HG03354 (cell line): ENCODE measurements around the gene NTM.
"Not testable (repeated sequence)": the region's sequence is repeated elsewhere in the genome, so short reads cannot be mapped to it uniquely, and the experiment has no call there.

Source experiments
- ATAC-seq: cut with Tn5 transposase; IDR thresholded peaks from one replicate; pipeline ENCODE4 v1.9.1; 2021; ENCODE audit warnings: mild to moderate bottlenecking; ENCODE audit not compliant: unreplicated experiment, poor library complexity, severe bottlenecking

NTM gene

DNA sequence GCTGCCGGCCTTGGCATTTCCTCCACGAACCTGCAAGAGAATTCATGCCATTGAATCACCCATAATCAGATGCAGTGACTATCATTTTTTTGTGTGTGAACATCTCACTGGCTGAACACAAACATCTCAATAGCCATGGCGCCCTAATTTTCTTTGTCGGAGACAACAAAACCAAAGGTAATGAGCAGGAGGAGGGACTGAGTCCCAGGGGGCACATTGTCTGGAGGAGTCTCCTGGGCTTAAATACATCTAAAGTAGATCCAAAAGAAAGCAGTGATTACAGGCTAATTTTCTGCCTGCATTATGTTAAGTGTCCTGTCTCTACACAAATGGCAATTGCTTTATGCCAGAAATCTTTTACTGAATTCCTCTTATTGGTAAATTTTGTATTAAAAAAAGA is 113.5 kb downstream of the NTM start:
- no peak for ATAC-seq

DNA sequence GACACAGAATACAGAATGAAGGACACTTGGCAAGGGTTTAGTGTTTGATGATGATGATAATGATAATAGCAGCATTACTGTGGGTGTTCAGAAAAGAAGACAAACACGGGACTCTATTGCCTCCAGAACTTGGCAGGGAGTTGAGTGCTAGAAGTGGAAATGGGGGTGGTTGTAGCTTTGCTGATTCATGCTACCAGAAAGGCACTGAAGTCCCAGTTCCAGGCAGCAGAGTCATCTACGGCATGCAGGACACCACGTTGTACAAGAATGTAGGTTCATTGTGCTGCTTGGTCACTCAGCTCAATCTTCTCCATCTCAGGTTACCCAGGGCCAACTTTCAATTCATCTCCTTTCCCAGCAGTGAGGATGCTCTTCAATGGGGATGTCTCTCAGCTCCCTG is 115.7 kb downstream of the NTM start:
- no peak for ATAC-seq

DNA sequence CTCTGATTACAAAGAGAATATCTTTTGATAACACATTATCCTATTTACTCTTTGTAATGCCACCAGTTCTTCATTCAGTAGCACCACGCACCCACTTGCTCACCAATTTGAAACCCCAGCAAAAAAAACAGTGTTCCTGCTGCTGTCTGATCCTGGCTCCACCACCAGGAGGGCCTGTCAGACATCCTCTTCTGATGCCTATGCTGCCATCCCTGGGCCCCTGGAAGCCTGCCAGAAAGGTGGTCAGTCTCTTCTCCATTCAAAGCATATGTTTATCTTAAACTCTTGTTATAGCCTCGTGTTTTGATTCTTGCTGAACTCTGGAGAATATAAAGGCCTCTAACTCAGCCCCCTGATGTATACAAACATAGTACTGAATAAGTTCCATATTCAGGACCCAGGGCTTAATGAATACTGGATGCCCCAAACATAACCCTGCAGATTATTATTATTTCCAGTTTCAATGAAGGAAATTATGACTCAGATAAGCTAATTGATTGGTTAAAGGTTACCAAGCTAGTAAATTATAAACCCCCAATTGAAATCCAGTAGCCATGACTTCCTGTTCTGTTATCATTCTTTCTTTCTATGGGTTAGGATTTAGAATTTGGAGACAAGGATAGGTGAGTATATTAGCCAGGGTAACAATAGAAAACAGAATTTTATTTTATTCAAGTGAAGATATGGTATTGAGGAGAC is 116.7 kb downstream of the NTM start:
- no peak for ATAC-seq

GRCh38 chr11:131488238-131488637 is 117.8 kb downstream of the NTM start:
- no peak for ATAC-seq

- no peak for ATAC-seq
Observed at GRCh38 chr11:131491503-131491902, 121.1 kb downstream of the NTM start.

DNA sequence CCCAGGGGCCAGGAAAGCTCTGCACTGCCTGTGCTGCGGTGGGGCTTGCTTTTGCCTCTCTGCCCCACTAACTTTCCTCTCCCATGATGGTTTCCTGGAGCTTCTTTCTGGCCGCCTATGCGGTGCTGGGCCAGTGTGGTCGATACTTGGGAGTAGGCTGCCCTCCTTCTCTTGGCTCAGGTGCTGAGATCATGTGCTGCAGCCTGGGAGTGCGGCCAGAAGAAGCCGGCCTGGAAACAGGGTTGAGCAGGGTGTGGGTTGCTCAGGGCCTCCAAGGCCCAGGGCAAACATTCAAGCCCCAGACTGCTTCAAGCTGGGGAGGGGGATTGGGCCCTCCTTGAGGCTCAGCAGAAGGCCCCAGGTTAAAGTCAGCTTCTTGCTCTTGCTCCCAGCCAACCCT is 125.0 kb downstream of the NTM start:
- no peak for ATAC-seq

- not testable (repeated sequence) for ATAC-seq
Observed at GRCh38 chr11:131497686-131498085, 127.3 kb downstream of the NTM start.

DNA sequence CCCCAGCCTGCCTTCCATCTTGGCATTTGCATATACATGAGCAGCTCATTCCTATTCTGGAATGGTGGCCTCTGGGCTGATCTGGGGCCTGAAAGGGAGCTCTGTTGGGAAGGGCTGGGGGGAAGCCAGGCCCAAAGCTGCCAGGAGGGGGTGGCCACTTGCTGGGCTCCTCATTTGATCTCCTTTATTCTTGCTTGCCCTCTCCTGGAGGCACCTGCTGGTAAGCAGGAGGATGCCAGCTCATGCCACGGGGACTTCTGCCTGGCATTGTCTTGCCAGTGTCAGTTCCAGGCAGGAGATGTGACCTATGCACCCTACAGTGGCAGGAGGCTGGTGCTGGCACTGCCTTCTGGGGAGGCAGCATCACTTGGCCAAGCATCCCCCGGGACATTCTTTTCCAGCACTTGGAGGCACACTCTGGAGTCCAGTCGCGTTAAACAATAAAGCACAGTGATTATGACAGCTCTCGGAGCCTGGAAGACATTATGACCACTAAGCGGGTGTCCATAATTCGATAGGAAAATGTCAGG is 128.3 kb downstream of the NTM start:
- ATAC-seq, result no peak

- no peak for ATAC-seq
Observed at GRCh38 chr11:131499199-131499598, 128.8 kb downstream of the NTM start.

DNA sequence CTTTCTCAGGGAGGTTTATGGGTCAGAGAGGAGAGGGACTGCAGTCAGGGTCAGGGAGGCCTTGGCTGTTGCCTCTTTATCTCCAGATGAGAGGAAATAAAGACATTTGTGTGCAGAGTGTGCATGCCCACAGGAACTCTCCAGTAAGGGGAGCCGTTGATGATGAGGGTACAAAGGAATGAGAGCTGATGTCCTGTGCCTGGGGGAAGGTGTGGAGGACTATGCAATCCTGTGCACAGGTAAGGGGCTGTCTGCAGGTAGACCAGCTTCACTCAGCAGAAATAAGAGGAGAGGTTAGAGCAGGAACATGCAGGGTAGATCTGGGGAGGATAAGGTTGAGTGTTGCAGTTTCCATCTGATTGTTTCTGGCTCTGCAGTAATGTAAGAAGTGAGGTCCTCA is 132.6 kb downstream of the NTM start:
- no peak for ATAC-seq

DNA sequence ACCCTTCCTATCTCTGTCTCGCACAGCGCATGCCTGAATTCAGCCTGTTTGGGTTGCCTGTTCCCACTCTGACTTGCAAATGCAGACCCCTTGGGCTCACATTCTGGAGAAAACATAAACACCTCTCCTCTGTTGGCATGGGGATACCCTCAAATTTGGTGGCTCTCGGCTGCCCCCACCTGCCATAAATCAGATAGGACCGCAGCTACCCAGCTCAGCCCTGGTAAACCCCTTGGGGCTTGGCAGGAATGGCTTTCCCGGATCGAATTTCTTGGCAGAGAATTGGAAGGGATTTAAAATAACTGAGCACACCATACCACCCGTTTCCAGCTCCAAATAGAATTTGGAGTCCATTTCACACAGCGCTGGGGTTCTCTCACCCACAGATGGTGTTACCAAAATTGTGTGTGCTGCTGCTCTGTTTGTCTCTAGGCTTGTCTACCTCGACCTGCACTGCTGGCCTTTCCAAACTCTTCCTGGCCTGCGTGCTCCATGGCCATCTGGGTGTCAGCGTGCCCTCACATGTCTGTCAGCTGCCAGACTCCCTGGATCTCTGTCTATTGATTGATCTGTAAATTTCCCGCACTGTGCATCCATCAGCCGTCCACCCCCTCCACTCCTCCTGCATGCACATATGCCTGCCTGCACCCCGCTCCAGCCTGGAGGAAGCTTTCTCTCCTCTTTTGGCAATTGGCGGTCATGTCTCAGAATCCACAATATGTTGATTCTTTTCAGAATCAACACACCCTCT is 134.0 kb downstream of the NTM start:
- no peak for ATAC-seq

DNA sequence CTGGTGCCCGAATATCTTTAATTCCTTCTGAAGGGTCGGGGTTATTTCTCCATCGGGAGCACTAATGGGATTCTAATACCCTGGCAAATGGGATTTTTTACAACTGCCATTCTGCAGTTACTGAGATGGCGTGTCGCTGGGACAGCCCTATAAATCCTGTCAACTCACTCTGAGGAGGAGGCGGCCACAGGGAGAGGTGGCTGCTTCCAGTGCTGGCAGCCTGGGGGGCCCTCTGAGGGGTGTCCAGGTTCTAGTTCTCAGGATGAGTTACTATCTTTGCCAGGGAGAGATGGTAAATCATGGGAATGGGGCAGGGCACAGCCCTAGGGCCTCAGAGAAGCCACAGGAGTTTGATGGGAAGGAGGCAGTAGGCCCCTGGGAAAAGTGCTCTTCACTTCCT is 135.9 kb downstream of the NTM start:
- no peak for ATAC-seq

DNA sequence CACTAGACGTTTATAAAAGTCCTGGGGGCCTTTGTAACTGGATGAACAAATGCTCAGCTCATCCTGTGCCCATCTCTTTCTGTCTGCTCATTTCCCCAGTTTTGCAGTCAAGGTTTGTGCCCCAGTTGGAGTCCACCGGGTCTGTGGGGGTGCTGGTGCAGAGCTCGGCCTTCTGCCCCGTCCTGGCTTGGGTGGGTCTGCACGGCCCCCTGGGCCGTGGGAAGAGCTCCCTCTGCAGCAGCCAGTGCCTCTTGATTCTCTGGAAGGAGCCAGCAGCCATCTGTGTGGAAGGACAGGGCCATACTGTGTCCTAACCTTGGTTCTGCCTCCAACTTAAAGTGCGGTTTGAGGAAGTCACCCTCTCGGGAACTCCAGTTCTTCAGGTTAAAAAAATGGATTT is 140.2 kb downstream of the NTM start:
- ATAC-seq, result no peak

GRCh38 chr11:131511794-131512193 is 141.4 kb downstream of the NTM start:
- ATAC-seq, result no peak

GRCh38 chr11:131512228-131512627 is 141.8 kb downstream of the NTM start:
- no peak for ATAC-seq

DNA sequence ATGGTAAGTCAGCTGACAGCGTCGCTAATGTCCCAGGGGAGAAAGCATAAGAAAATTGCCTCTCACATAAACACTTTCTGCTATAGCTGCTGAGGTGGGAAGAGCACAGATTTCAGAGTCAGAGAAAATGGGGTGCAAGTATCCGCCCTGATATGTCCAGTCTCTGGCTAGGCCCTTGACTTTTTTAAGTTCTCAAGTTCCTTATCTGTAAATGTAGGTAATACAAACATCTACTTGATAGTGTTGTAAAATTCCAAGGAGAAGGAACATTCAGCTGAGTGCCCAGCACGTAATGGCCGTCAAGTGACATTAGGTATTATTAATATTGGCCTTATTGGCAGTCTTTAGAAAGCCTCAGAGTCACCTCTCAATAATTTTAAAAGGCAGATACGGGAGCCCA is 143.6 kb downstream of the NTM start:
- ATAC-seq, result no peak

DNA sequence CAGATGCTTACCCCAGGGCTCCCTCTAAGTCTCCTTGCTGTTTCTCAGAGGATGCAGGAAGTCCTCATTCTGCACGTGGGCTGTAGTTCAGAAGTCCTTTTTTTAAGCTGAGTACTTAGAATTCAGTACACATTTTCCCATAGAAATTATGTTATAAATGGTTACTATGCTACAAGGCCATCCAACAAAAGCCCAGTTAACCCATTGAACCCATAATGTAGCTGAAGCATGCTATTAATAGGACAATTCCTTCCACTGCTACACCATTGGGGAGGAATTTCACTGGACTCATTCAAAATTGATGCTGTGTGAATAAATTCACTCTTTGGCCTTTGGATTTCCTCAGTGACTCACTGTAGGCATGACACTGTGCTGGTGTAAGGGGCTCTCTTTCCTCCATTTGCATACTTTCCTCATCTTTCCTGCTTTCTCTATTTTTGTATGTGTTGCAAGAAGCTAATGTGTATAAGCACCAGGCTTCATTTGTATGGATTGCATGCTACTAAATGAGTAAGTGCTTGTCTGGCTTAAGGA is 148.0 kb downstream of the NTM start:
- no peak for ATAC-seq

- no peak for ATAC-seq
Observed at GRCh38 chr11:131522851-131523250, 152.4 kb downstream of the NTM start.

GRCh38 chr11:131530407-131530806 is 160.0 kb downstream of the NTM start:
- no peak for ATAC-seq

DNA sequence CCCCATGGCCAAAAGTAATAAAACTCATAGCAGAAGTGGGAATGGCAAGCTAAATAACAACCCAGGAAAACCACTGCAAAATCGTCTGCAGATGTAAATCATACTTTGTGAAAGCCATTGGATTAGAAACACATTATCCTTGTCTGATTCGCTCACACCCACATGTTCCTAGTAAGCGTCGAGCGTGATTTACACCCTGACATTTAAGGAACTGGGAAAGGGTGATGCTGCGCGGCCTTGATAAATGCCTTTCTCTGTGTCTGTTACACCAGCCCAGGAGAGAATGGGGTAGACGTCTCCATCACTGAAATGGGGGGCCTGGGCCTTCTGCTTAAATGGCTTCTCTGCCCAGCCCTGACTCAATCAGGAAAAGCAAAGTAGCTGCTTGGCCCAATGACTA is 162.7 kb downstream of the NTM start:
- ATAC-seq, result no peak

GRCh38 chr11:131533998-131534397 is 163.6 kb downstream of the NTM start:
- no peak for ATAC-seq
